Tibial nerve (tissue), 4 donors: Measurements from ENCODE around the gene TPCN1. TPM values are rescaled to one million over a fixed set of nuclear protein-coding genes. Genes with fewer than 3 reads are reported as not detected.

Source experiments
- DNase-seq, 2 donors: peaks; one replicate each; pipeline ENCODE4 v3.0.0-alpha.2; 2019; ENCODE audit warnings: low spot score in 2 of 2
- H3K27ac ChIP-seq, 4 donors: fragments of 200-600 bp; sonication (generic) in 3 of 4; one replicate each; pipeline ENCODE4 v1.5.1; 2017 to 2019; ENCODE audit warnings: mild to moderate bottlenecking in 1 of 4
- H3K27me3 ChIP-seq, 2 donors: fragments of 200-600 bp; sonication (generic) in 1 of 2; one replicate each; pipeline versions ENCODE4 v1.5.1 to v1.6.0; 2017 to 2019
- H3K36me3 ChIP-seq, 3 donors: fragments of 200-600 bp; sonication (generic); one replicate each; pipeline ENCODE4 v1.5.1; 2018 to 2019
- H3K4me1 ChIP-seq, 4 donors: fragments of 200-600 bp; sonication (generic) in 3 of 4; one replicate each; pipeline ENCODE4 v1.5.1; 2017 to 2019
- H3K4me3 ChIP-seq, 4 donors: fragments of 200-600 bp; sonication (generic) in 3 of 4; one replicate each; pipeline ENCODE4 v1.5.1; 2017 to 2019; ENCODE audit warnings: mild to moderate bottlenecking in 1 of 4, moderate library complexity in 1 of 4
- H3K9me3 ChIP-seq, 4 donors: fragments of 200-600 bp; sonication (generic) in 3 of 4; one replicate each; pipeline ENCODE4 v1.5.1; 2017 to 2019
- CTCF ChIP-seq, 5 experiments: fragments of 200-600 bp in 3 of 5; fragments of 450-650 bp in 2 of 5; sonication (generic) in 3 of 5; IDR thresholded peaks; one replicate each; pipeline ENCODE4 v1.5.1; 2016 to 2019; ENCODE audit warnings: antibody characterized with exemption in 5 of 5, mild to moderate bottlenecking in 3 of 5, moderate library complexity in 2 of 5
- EP300 ChIP-seq, 2 donors: sonication (generic); formaldehyde crosslinking; IDR thresholded peaks; one replicate each; pipeline ENCODE4 v1.6.1; 2017; ENCODE audit warnings: antibody characterized with exemption in 2 of 2, mild to moderate bottlenecking in 1 of 2
- POLR2A ChIP-seq, 2 donors: fragments of 450-650 bp; IDR thresholded peaks; one replicate each; pipeline ENCODE4 v1.6.1; 2017; ENCODE audit warnings: antibody characterized with exemption in 2 of 2, mild to moderate bottlenecking in 2 of 2, moderate library complexity in 2 of 2
- WGBS, 2 donors: methylation state at CpG; one replicate each; pipeline ENCODE4 v1.1.5; 2018; 5-methylcytosine and 5-hydroxymethylcytosine counted together
- total RNA-seq, 4 donors: library from RNA; depleted of rRNA; stranded (reverse); fragments of >200 nt; gene quantifications; one replicate each; pipeline ENCODE4 v1.1.0, GENCODE V29; 2016

TPCN1 gene
- total RNA-seq, 4 donors from 2014 or later = 62.7 to 77.6 (median 69.8) TPM

GRCh38 chr12:113174461-113175384 lies 46.5 kb upstream of the TPCN1 start:
- peak; percentile 73 to 82 for DNase-seq

GRCh38 chr12:113179023-113179422 lies 42.2 kb upstream of the TPCN1 start:
- no peak for TF ChIP-seq CTCF (IDR thresholded peaks at IDR 0.05)
- TF ChIP-seq EP300 (IDR thresholded peaks at IDR 0.05) = no peak
- TF ChIP-seq POLR2A (IDR thresholded peaks at IDR 0.05) = no peak
- WGBS, 2 donors = 93% methylated on average over 12 to 14 of the region's 14 CpGs
- Histone ChIP-seq H3K4me3 (no peak overlapping the region), H3K36me3 (peaks cover 0 to 78% (median 40%) of the 10 kb centered on the region in 3 donors), H3K27me3 (no peaks in the 10 kb centered on the region), H3K9me3 (peaks cover 0 to 7% (median 0%) of the 10 kb centered on the region in 4 donors), H3K27ac (no peak overlapping the region), H3K4me1 (peaks cover 0 to 15% (median 5%) of the 10 kb centered on the region in 4 donors)
- DNase-seq = no peak

More at GRCh38 chr12:113174461-113175384, 46.5 kb upstream of the TPCN1 start:
- Histone ChIP-seq H3K9me3 (peaks cover 0 to 7% (median 0%) of the 10 kb centered on the region in 4 donors), H3K4me1 (no peaks in the 10 kb centered on the region), H3K27ac (no peak overlapping the region), H3K27me3 (no peaks in the 10 kb centered on the region), H3K4me3 (no peak overlapping the region), H3K36me3 (peaks cover 7 to 100% (median 76%) of the 10 kb centered on the region in 3 donors)
- no peak for TF ChIP-seq EP300 (IDR thresholded peaks at IDR 0.05)
- peak; percentile 86 to 100 (median 97) for TF ChIP-seq CTCF (IDR thresholded peaks at IDR 0.05)
- WGBS, 2 donors = 54 to 55% methylated on average over 29 to 31 of the region's 32 CpGs

- Histone ChIP-seq H3K27ac (no peak overlapping the region), H3K4me1 (peaks cover 0 to 20% (median 10%) of the 10 kb centered on the region in 4 donors), H3K36me3 (peaks cover 0 to 65% (median 29%) of the 10 kb centered on the region in 3 donors), H3K27me3 (no peaks in the 10 kb centered on the region), H3K4me3 (no peak overlapping the region), H3K9me3 (peaks cover 0 to 7% (median 0%) of the 10 kb centered on the region in 4 donors)
- no peak for DNase-seq
- TF ChIP-seq CTCF (IDR thresholded peaks at IDR 0.05) = no peak
- no peak for TF ChIP-seq POLR2A (IDR thresholded peaks at IDR 0.05)
- no peak for TF ChIP-seq EP300 (IDR thresholded peaks at IDR 0.05)
- 77 to 83% methylated on average over 4 of the region's 4 CpGs for WGBS, 2 donors
These were observed 40.9 kb upstream of the TPCN1 start for GRCh38 chr12:113180333-113180732.

- H3K36me3 ChIP-seq = peaks cover 0 to 49% (median 23%) of the 10 kb centered on the region in 3 donors
- no peak for TF ChIP-seq CTCF (IDR thresholded peaks at IDR 0.05)
- no peak for TF ChIP-seq POLR2A (IDR thresholded peaks at IDR 0.05)
- no peak for TF ChIP-seq EP300 (IDR thresholded peaks at IDR 0.05)
- DNase-seq = no peak
- no peak overlapping the region for H3K4me3 ChIP-seq
- 82 to 86% methylated on average over 3 of the region's 3 CpGs for WGBS, 2 donors
- no peaks in the 10 kb centered on the region for H3K27me3 ChIP-seq
- peaks cover 0 to 6% (median 0%) of the 10 kb centered on the region in 4 donors for H3K9me3 ChIP-seq
- H3K27ac ChIP-seq = no peak overlapping the region
- peaks cover 0 to 31% (median 20%) of the 10 kb centered on the region in 4 donors for H3K4me1 ChIP-seq
These were observed 39.3 kb upstream of the TPCN1 start for GRCh38 chr12:113181975-113182374.

DNA sequence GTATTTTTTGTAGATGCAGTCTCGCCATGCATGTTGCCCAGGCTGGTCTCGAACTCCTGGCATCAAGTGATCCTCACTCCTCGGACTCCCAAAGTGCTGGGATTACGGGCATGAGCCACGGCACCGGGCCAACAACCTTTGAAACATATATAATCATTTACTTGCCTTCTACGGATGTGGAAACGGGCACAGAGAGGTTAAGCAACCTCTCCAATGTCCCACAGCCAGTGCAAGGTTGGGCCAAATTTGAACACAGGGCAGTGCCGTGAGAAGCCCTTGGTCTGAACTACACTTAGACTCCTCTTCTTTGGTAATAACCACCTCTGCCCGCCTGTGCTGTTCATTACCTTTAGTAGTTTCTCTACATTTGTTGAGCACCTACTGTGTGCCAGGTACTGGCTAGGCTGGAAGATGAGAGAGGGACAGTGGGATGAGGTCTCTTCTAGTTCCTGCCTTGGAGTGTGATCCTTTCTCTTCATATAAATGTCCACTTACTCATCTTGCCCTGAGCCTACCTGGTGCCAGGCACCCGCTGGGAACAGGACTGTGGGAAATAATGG lies 38.2 kb upstream of the TPCN1 start:
- WGBS, 2 donors = 93 to 97% methylated on average over 11 of the region's 11 CpGs
- H3K4me3 ChIP-seq = no peak overlapping the region

More for the DNA sequence above, 38.2 kb upstream of the TPCN1 start:
- H3K4me1 ChIP-seq = peaks cover 0 to 38% (median 22%) of the 10 kb centered on the region in 4 donors
- peaks cover 0 to 39% (median 15%) of the 10 kb centered on the region in 3 donors for H3K36me3 ChIP-seq
- DNase-seq = no peak
- TF ChIP-seq CTCF (IDR thresholded peaks at IDR 0.05) (no peak), POLR2A (IDR thresholded peaks at IDR 0.05) (no peak), EP300 (IDR thresholded peaks at IDR 0.05) (no peak)
- H3K27me3 ChIP-seq = no peaks in the 10 kb centered on the region
- no peak overlapping the region for H3K27ac ChIP-seq
- H3K9me3 ChIP-seq = no peaks in the 10 kb centered on the region
